Skeletal muscle satellite cell (primary cell): ENCODE data around the gene SYCP2L.

Experiments
- H3K27me3 ChIP-seq: 2 replicates; pipeline ENCODE4 v1.7.0; 2013; ENCODE audit warnings: low read length; ENCODE audit not compliant: control insufficient read depth, insufficient read depth
- H3K36me3 ChIP-seq: 2 replicates; pipeline ENCODE4 v1.7.0; 2013; ENCODE audit warnings: mild to moderate bottlenecking, control low read depth, low read length; ENCODE audit not compliant: insufficient read depth
- H3K4me1 ChIP-seq: 2 replicates; pipeline ENCODE4 v1.7.0; 2013; ENCODE audit warnings: low read length; ENCODE audit not compliant: control insufficient read depth, insufficient read depth
- H3K4me2 ChIP-seq: 2 replicates; pipeline ENCODE4 v1.7.0; 2013; ENCODE audit warnings: mild to moderate bottlenecking, low read length
- H3K4me3 ChIP-seq: 2 replicates; pipeline ENCODE4 v1.7.0; 2013; ENCODE audit warnings: low read length
- H3K9ac ChIP-seq: 2 replicates; pipeline ENCODE4 v1.7.0; 2013; ENCODE audit warnings: mild to moderate bottlenecking, low read depth, low read length, moderate library complexity
- H3K9me3 ChIP-seq: replicated peaks from 2 replicates; pipeline ENCODE4 v1.7.0; 2013; ENCODE audit warnings: mild to moderate bottlenecking, control low read depth, low read length

Gene SYCP2L

DNA sequence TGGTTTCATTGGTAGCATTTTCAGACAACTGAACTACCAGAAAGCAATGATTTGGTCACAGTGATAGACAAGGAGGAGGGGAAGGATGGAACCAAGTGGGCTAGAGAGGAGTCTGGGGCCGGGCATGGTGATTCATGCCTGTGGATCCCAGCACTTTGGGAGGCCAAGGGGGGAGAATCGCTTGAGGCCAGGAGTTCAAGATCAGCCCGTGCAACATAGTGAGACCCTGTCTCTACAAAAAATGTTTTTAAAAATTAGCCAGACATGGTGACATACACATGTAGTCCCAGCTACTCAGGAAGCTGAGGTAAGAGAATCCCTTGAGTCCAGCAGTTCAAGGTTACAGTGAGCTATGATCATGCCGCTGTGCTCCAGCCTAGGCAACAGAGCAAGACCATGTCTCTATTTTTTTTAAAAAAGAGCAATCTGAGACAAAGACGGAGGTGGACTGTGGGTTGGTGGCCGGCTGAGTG, 70.6 kb downstream of the SYCP2L start:
- Histone ChIP-seq H3K4me2 (no peak overlapping the region), H3K4me3 (no peak overlapping the region), H3K27me3 (no peaks in the 10 kb centered on the region), H3K9me3 (no peaks in the 10 kb centered on the region), H3K9ac (no peak overlapping the region), H3K4me1 (no peaks in the 10 kb centered on the region), H3K36me3 (no peaks in the 10 kb centered on the region)

GRCh38 chr6:10960171-10960570, 73.3 kb downstream of the SYCP2L start:
- H3K4me3 ChIP-seq = no peak overlapping the region
- peaks cover 5% of the 10 kb centered on the region for H3K4me1 ChIP-seq
- H3K9me3 ChIP-seq = no peaks in the 10 kb centered on the region
- H3K27me3 ChIP-seq = no peaks in the 10 kb centered on the region
- H3K4me2 ChIP-seq = no peak overlapping the region
- no peaks in the 10 kb centered on the region for H3K36me3 ChIP-seq
- H3K9ac ChIP-seq = no peak overlapping the region

DNA sequence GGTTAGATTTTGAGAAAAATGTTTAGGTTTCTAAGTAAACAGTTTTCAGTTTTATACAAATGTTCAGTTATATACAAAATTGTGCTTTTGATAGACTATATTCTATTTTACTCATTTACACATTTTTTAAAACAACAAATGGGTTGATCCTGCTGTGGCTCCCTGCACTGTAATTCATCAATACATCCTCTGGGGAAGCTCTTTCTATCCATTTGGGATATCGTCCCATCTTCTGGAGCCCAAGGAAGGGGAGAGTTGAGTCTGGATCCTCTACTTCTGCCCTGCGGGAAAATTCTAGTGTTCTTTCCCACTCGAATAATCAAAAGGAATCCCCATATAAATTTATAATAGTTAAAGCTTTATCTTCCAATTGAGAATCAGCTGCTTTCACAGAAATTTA, 75.0 kb downstream of the SYCP2L start:
- H3K4me3 ChIP-seq = no peak overlapping the region
- H3K4me1 ChIP-seq = peaks cover 5% of the 10 kb centered on the region
- H3K9me3 ChIP-seq = no peaks in the 10 kb centered on the region

DNA sequence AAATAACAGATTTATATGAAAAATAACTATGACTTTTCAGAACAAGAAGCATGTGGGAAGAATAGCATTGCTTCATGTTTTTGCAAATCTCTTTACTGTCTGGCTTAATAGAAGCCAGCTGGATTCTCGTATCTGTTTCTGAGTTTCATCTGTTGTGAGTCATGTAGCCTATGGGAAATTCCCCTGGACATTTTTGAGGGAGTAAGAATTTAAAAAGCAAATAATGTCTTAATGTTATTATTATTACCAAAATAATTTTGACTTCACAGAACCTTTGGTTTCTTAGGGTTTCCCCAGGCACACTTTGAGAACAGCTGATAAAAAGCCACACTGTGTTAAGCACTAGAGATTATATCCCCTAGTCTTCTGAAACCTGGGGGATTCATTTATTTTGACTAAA, 75.8 kb downstream of the SYCP2L start:
- no peaks in the 10 kb centered on the region for H3K9me3 ChIP-seq
- no peak overlapping the region for H3K4me3 ChIP-seq
- H3K36me3 ChIP-seq = no peaks in the 10 kb centered on the region
- H3K4me1 ChIP-seq = peaks cover 5% of the 10 kb centered on the region
- H3K27me3 ChIP-seq = no peaks in the 10 kb centered on the region
- H3K9ac ChIP-seq = no peak overlapping the region
- no peak overlapping the region for H3K4me2 ChIP-seq

More for the DNA sequence above, 75.0 kb downstream of the SYCP2L start:
- H3K36me3 ChIP-seq = no peaks in the 10 kb centered on the region
- no peak overlapping the region for H3K4me2 ChIP-seq
- H3K27me3 ChIP-seq = no peaks in the 10 kb centered on the region
- H3K9ac ChIP-seq = no peak overlapping the region

GRCh38 chr6:10963113-10963512, 76.3 kb downstream of the SYCP2L start:
- no peaks in the 10 kb centered on the region for H3K36me3 ChIP-seq
- peaks cover 5% of the 10 kb centered on the region for H3K4me1 ChIP-seq
- H3K27me3 ChIP-seq = no peaks in the 10 kb centered on the region
- no peak overlapping the region for H3K4me3 ChIP-seq
- H3K9ac ChIP-seq = no peak overlapping the region
- no peaks in the 10 kb centered on the region for H3K9me3 ChIP-seq
- H3K4me2 ChIP-seq = no peak overlapping the region

DNA sequence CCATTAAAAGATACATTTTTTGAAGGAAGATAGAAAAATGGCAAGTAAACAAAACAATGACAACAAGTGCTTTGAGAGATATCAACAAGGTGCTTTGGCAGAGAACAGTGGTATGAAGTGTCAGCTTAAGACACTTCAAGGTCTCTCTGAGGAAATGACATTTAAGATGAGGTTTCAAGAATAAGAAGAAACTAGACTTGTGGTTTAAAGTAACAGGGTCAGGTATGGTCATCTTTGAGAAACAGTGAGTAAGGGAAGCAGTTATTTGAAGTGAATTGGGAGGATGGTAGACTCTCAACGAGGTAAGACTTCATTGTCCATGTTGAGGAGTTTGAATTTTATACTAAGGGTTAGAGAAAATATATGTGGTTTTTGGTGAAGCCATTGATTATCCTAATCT, 77.8 kb downstream of the SYCP2L start:
- Histone ChIP-seq H3K27me3 (no peaks in the 10 kb centered on the region), H3K4me3 (no peak overlapping the region), H3K36me3 (no peaks in the 10 kb centered on the region), H3K9ac (no peak overlapping the region), H3K9me3 (no peaks in the 10 kb centered on the region), H3K4me2 (no peak overlapping the region), H3K4me1 (peaks cover 7% of the 10 kb centered on the region)

- Histone ChIP-seq H3K9ac (no peak overlapping the region), H3K9me3 (no peaks in the 10 kb centered on the region), H3K4me3 (no peak overlapping the region), H3K4me1 (peaks cover 2% of the 10 kb centered on the region), H3K36me3 (no peaks in the 10 kb centered on the region), H3K27me3 (no peaks in the 10 kb centered on the region), H3K4me2 (no peak overlapping the region)
Observed at GRCh38 chr6:10968776-10969175, 81.9 kb downstream of the SYCP2L start.

DNA sequence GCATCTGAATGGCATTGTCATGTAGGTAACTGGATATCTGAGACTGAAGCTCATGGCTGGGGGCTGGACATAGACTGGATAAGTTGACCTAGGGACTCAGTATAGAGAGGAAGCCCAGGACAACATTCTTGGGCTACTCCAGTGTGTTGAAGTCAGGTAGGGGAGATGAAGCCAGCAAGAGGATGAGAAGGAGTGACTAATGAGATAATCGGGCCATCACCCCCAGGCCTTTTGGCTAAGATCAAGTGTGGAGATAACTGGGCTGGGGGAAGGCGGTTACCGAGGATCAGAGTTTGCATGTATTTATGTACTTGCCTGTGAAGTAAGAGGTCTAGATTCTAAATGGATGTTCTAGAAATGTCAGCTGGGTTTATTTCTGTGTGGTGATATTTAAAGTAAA, 83.9 kb downstream of the SYCP2L start:
- Histone ChIP-seq H3K4me3 (no peak overlapping the region), H3K9me3 (no peaks in the 10 kb centered on the region), H3K27me3 (no peaks in the 10 kb centered on the region), H3K36me3 (no peaks in the 10 kb centered on the region), H3K4me2 (no peak overlapping the region), H3K4me1 (peaks cover 2% of the 10 kb centered on the region), H3K9ac (no peak overlapping the region)

DNA sequence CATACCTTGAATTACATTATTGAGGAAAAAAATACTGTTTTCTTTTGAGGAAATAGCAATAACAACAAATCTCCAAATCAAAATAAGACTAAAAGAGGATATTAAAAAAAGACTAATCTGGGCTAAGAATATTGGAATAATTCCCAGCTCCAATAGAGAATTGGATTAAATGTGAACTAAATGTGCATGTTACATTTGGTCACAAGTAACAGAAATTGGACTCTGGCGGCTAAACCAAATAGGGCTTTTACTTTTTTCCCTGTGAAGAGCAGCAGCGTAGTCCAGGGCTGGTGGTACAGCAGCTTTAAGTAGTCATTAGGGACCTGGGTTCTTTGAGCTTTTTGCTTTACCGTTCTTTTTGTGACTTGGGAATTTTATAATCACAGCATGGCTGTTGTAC, 85.3 kb downstream of the SYCP2L start:
- Histone ChIP-seq H3K9ac (no peak overlapping the region), H3K9me3 (no peaks in the 10 kb centered on the region), H3K4me1 (peaks cover 2% of the 10 kb centered on the region), H3K4me3 (no peak overlapping the region), H3K36me3 (no peaks in the 10 kb centered on the region), H3K4me2 (no peak overlapping the region), H3K27me3 (no peaks in the 10 kb centered on the region)

GRCh38 chr6:10976571-10976970, 89.7 kb downstream of the SYCP2L start:
- Histone ChIP-seq H3K9ac (no peak overlapping the region), H3K9me3 (no peaks in the 10 kb centered on the region), H3K36me3 (no peaks in the 10 kb centered on the region)

DNA sequence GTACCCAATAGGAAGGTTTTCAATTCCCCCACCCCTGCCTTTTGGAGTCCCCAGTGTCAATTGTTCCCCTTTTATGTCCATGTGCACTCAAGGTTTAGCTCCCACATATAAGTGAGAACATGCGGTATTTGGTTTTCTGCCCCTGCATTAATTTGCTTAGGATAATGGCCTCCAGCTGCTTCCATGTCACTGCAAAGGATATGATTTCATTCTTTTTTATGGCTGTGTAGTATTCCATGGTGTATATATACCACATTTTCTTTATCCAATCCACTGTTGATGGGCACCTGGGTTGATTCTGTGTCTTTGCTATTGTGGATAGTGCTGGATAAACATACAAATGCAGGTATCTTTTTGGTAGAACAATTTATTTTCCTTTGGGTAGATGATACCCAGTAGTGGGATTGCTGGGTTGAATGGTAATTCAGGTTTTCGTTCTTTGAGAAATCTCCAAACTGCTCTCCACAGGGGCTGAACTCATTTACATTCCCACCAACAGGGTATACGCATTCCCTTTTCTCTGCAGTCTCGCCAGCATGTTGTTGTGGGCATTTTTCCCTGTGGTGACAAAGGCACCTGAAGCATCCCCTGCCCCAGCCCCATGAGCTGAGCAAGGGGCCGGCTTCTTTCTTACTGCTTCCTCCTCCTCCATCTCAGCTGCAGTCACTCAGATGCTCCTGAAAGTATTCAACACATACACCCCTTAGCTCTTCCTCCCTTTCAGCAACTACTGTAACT, 90.5 kb downstream of the SYCP2L start:
- Histone ChIP-seq H3K36me3 (no peaks in the 10 kb centered on the region), H3K4me2 (no peak overlapping the region), H3K4me1 (no peaks in the 10 kb centered on the region), H3K27me3 (no peaks in the 10 kb centered on the region), H3K4me3 (no peak overlapping the region), H3K9me3 (no peaks in the 10 kb centered on the region), H3K9ac (no peak overlapping the region)

More at GRCh38 chr6:10976571-10976970, 89.7 kb downstream of the SYCP2L start:
- Histone ChIP-seq H3K4me1 (no peaks in the 10 kb centered on the region), H3K27me3 (no peaks in the 10 kb centered on the region), H3K4me3 (no peak overlapping the region), H3K4me2 (no peak overlapping the region)

DNA sequence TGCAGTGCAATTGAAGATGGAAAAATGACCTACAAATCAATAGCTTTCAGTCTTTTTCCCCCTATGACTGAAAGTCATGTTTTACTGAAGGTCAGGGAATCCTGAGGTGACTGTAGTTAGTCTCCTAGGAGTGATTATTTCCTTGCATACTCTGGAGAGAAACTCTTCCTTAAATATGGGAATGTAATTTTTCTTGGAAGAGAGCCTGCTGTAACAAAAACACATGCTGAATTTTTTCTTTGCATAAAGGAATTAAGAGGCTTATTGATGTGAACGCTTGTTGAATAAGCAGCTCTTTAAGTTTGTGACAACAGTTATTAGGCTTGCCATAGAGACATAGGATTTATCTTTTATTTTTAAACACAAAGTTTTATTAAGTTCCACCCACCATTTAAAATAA, 92.8 kb downstream of the SYCP2L start:
- Histone ChIP-seq H3K27me3 (no peaks in the 10 kb centered on the region), H3K4me1 (no peaks in the 10 kb centered on the region), H3K36me3 (no peaks in the 10 kb centered on the region), H3K9me3 (no peaks in the 10 kb centered on the region), H3K4me3 (no peak overlapping the region), H3K9ac (no peak overlapping the region), H3K4me2 (no peak overlapping the region)
